ENCODE measurements around the gene RASSF4.

Gene RASSF4

DNA sequence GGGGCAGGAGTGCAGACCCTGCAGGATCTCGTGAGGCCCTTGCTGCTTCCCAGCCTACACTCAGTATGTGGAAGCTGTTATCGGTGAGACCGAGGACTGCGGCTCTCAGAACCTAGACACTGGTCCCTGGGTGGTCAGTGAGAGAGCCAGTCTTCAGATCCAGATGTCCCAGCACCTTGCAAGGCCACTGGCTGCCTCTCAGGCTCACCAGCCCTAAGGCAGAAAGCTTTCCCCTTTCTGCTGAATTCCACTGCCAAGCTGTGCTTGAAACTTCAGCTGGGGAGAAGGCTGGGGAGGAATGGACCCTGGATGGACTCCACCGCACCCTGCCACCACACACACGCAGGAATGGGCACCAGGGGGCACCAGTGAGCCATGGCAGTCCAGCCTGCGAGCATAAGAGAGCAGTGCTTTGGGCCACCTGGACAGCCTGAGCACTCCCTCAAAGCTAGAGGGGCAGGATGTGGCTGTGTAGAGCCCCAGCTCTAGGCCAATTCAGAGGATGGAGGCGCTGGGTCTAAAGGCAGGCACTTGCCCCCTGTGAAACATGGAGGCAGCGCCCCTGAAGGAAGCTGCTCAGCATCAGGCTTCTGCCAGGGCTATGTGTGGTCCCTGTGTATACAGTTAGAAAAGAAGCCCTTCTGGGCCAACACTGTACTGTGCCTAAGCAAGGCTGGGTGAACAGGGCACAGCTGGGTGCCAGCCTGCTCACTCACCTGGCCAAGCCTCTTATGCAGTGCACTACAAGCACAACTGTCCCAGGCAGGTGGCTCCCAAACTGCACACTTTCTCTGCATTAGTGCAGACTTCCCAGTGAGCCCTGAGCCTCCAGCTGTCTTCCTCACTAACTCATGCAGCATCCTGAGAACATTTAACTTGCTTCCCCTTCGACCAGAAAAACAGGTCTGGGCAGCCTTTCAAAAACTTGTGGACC is 26.8 kb upstream of the RASSF4 start:
- H3K4me3 ChIP-seq (replicated peaks; ENCODE audit: low read depth, low read length) = no peak overlapping the region
- TF ChIP-seq CTCF (IDR thresholded peaks at IDR 0.05; ENCODE audit: low read depth, low read length, missing control alignments) = peak; percentile 99
- DNase-seq (ENCODE audit: extremely low read depth, low read depth) = peak; percentile 53

GRCh38 chr10:44933451-44934321 is 25.9 kb upstream of the RASSF4 start:
- no peak for TF ChIP-seq CTCF (IDR thresholded peaks at IDR 0.05; ENCODE audit: low read depth, low read length, missing control alignments)
- H3K4me3 ChIP-seq (replicated peaks; ENCODE audit: low read depth, low read length) = no peak overlapping the region
- DNase-seq (ENCODE audit: extremely low read depth, low read depth) = no peak

DNA sequence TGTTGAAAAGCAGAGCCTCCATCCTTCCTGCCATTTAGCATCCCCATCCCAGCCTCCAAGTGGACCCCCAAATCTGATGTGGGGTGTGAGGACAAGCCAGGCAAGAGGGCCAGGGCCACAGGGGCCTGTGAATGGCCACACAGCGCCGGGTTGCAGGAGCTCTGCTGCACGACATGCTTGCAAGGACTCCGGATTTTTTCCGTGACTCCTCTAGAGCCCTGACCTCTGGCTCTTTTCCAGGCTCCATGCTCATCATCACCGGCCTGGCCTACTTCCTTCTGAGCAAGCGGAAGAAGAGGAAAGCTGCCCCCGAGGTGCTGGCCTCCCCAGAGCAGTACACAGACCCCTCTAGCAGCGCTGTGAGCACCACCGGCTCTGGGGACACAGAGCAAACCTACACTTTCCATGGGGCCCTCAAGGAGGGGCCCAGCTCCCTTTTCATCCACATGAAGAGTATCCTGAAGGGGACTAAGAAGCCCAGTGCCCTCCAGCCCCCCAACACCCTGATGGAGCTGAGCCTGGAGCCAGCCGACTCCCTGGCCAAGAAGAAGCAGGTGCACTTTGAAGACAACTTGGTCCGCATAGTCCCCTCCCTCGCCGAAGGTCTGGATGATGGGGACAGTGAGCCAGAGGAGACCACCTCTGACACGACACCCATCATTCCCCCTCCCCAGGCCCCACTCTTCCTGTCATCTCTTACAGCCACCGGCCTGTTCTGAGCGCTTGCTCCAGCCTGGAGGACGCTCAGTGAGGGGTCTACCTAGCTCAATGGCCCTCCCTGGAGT is 25.0 kb upstream of the RASSF4 start:
- DNase-seq (ENCODE audit: extremely low read depth, low read depth) = no peak
- H3K4me3 ChIP-seq (replicated peaks; ENCODE audit: low read depth, low read length) = no peak overlapping the region
- TF ChIP-seq CTCF (IDR thresholded peaks at IDR 0.05; ENCODE audit: low read depth, low read length, missing control alignments) = no peak

DNA sequence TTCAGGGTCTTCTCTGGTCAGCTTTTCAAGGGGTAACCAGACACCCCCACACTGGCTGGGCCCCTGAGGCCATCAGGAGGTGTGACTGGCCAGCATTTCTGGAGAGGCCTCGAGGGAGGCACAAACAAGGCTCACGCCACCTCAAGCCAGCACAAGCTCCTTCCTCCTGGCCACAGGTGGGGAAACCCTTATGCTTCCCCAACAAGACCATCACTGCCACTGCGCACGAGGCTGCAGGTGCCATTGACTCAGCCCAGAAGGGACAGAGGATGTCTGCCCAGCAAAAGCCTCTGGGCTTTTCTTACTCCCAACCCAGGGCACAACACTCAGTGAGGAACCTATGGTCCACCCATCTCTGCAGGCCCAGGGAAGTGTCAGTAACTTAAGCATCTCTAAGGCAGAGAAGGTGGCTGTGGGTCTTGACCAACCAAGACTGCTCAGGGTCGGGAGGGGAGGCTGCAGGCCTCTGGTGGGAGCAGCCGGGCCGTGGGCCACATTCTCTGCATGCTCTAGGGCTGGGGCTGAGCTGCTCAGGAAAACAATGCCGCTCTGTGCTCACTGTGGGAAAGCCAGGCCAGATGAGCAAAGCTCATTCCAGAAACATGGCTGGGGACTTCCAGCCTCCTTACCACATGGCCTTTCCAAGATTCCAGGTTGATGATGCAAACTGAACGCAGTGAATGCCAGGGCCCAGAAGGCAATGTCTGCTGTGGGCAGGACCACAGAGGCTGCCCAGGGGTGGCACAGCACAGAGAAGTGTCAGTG is 24.2 kb upstream of the RASSF4 start:
- TF ChIP-seq CTCF (IDR thresholded peaks at IDR 0.05; ENCODE audit: low read depth, low read length, missing control alignments) = no peak
- H3K4me3 ChIP-seq (replicated peaks; ENCODE audit: low read depth, low read length) = no peak overlapping the region
- no peak for DNase-seq (ENCODE audit: extremely low read depth, low read depth)

DNA sequence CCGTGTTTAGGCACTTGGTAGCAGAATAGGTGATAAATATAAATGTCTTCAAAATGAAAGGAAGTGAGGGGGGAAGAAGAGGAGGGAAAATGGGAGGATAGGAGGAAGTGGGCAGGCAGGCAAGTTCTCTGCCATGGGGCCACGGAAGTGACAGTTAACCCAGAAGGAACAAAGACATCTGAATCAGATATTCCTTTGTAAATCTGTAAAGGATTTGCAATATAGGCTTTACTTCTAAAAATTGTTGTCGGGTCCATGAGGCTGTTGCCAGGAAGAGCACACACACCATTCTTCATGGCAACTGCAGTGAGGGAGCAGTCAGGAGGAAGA is 23.7 kb upstream of the RASSF4 start:
- no peak overlapping the region for H3K4me3 ChIP-seq (replicated peaks; ENCODE audit: low read depth, low read length)
- no peak for TF ChIP-seq CTCF (IDR thresholded peaks at IDR 0.05; ENCODE audit: low read depth, low read length, missing control alignments)
- DNase-seq (ENCODE audit: extremely low read depth, low read depth) = no peak

Data from HFF-Myc (cell line).